GM12875 (cell line): ENCODE data around the gene HOXB2.

Source experiments
- H3K4me3 ChIP-seq: one replicate; pipeline ENCODE4 v1.5.1; 2011; ENCODE audit warnings: low read depth, low read length, control low read depth
- TF ChIP-seq, protein P1 (sequence below): IDR thresholded peaks from 2 replicates; pipeline ENCODE4 v1.5.1; 2011; ENCODE audit warnings: low read depth, mild to moderate bottlenecking, control low read depth, inconsistent platforms, low read length, moderate library complexity, borderline replicate concordance; ENCODE audit not compliant: insufficient read depth

The HOXB2 gene

GRCh38 chr17:48555258-48556228 lies 10.6 kb upstream of the HOXB2 start:
- H3K4me3 ChIP-seq = no peak overlapping the region

GRCh38 chr17:48554412-48555257 lies 9.7 kb upstream of the HOXB2 start:
- TF ChIP-seq, protein P1, sequence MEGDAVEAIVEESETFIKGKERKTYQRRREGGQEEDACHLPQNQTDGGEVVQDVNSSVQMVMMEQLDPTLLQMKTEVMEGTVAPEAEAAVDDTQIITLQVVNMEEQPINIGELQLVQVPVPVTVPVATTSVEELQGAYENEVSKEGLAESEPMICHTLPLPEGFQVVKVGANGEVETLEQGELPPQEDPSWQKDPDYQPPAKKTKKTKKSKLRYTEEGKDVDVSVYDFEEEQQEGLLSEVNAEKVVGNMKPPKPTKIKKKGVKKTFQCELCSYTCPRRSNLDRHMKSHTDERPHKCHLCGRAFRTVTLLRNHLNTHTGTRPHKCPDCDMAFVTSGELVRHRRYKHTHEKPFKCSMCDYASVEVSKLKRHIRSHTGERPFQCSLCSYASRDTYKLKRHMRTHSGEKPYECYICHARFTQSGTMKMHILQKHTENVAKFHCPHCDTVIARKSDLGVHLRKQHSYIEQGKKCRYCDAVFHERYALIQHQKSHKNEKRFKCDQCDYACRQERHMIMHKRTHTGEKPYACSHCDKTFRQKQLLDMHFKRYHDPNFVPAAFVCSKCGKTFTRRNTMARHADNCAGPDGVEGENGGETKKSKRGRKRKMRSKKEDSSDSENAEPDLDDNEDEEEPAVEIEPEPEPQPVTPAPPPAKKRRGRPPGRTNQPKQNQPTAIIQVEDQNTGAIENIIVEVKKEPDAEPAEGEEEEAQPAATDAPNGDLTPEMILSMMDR = no peak
- no peak overlapping the region for H3K4me3 ChIP-seq

More at GRCh38 chr17:48555258-48556228, 10.6 kb upstream of the HOXB2 start:
- TF ChIP-seq, protein P1 = no peak

DNA sequence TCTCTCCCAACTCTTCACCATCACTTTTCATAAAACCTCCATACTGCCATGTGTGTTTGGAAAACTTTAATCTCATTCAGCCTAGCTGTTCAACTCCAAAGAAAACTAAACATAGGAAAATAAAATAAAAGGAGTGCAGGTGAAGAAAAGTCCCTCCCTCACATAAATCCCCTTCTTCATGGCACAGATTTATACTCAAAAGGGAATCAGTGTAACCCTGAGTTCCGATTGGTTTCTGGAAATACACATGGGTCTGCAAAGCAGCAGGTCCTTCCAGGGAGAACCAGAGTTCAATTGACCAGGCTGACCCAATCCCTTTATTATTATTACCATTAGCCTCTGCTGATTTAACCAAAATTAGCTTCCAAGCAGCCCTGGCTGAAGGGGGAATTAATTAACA lies 8.9 kb upstream of the HOXB2 start:
- H3K4me3 ChIP-seq = no peak overlapping the region
- TF ChIP-seq, protein P1 = no peak

GRCh38 chr17:48553190-48553547 lies 8.3 kb upstream of the HOXB2 start:
- no peak overlapping the region for H3K4me3 ChIP-seq
- TF ChIP-seq, protein P1 = no peak

- TF ChIP-seq, protein P1 = no peak
- H3K4me3 ChIP-seq = no peak overlapping the region
Measured at GRCh38 chr17:48552466-48553189, 7.7 kb upstream of the HOXB2 start.

- no peak overlapping the region for H3K4me3 ChIP-seq
- TF ChIP-seq, protein P1 = no peak
Measured at GRCh38 chr17:48551596-48552465, 6.9 kb upstream of the HOXB2 start.
